Lower leg skin (tissue), 4 donors: ENCODE results near the gene LSG1. TPM values are rescaled to one million over a fixed set of nuclear protein-coding genes. Genes with fewer than 3 reads are reported as not detected.

Source experiments
- DNase-seq, 2 donors: peaks; one replicate each; pipeline ENCODE4 v3.0.0-alpha.2; 2019; ENCODE audit warnings: low spot score in 2 of 2
- H3K4me3 ChIP-seq: fragments of 200-600 bp; sonication (generic); 2 replicates; pipeline ENCODE4 v1.5.1; 2017; ENCODE audit warnings: mild to moderate bottlenecking, low read depth; ENCODE audit not compliant: poor library complexity, severe bottlenecking
- CTCF ChIP-seq, 3 donors: fragments of 450-650 bp; IDR thresholded peaks; one replicate each; pipeline ENCODE4 v1.5.1; 2016; ENCODE audit warnings: antibody characterized with exemption in 3 of 3, mild to moderate bottlenecking in 3 of 3, moderate library complexity in 2 of 3
- POLR2A ChIP-seq, 2 donors: fragments of 450-650 bp; IDR thresholded peaks; one replicate each; pipeline ENCODE4 v1.6.1; 2016 to 2017; ENCODE audit warnings: antibody characterized with exemption in 2 of 2, mild to moderate bottlenecking in 1 of 2, moderate library complexity in 1 of 2
- WGBS, 2 donors: methylation state at CpG; one replicate each; pipeline ENCODE4 v1.1.5; 2018; 5-methylcytosine and 5-hydroxymethylcytosine counted together
- intact Hi-C: fragments of 100-400 bp; cut with DNase I; formaldehyde crosslinking; loops from one replicate; pipeline ENCODE4 v1.15.0; 2023; ENCODE audit warnings: low total_unique reads
- total RNA-seq, 4 donors: library from RNA; depleted of rRNA; stranded (reverse); fragments of >200 nt; gene quantifications; one replicate each; pipeline ENCODE4 v1.1.0, GENCODE V29; 2016

The LSG1 gene
- total RNA-seq, 4 donors from 2014 or later, result 31.7 to 45.9 (median 38.9) TPM

- DNase-seq, result no peak
- intact Hi-C loops, result loop anchor here (5.0 kb wide), 1 partner anchor 425 kb away; no protein-coding TSS in a partner anchor
- WGBS, 2 donors, result 25 to 26% methylated on average over 4 of the region's 4 CpGs
- no peak overlapping the region for H3K4me3 ChIP-seq
- TF ChIP-seq POLR2A (IDR thresholded peaks at IDR 0.05) (no peak), CTCF (IDR thresholded peaks at IDR 0.05) (no peak)
These were observed 10.2 kb upstream of the LSG1 start for GRCh38 chr3:194682189-194682693.

DNA sequence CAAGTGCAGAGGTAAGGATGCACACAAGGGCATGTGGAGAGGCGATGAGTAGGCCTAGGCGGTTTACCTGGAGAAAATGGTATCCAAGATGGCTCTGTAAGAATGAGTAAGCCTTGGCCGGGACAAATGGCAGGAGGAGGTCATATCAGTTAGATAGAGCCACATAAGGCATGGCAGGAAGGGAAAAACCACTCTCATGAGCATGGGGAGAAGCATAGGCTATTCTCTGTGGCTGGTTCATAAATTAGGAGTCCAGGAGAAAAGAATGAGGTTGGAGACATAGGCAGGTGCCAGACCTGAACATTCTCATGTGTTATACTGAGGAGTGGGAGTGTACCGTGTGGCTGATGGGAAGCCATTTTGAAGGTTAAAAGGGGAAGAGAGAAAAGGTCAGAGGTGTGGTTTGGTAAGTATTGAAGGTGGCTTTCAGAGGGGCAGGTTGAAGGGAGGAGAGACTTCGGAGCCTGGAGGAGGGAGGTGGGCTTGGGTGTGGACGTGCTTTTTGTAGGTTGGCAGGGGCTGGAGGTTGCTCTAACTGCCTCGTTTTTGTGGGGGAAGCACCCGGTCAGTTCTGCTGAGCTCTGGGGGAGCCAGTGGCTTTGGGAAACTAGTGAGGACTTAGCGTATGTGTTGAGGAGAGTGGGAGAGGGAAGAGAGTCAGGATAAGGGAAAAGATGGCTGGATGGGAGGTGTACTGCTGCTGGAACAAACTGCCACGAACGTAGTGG lies 9.1 kb upstream of the LSG1 start:
- no peak overlapping the region for H3K4me3 ChIP-seq
- no peak for DNase-seq
- WGBS, 2 donors, result 78 to 88% methylated on average over 11 of the region's 11 CpGs
- no peak for TF ChIP-seq CTCF (IDR thresholded peaks at IDR 0.05)
- TF ChIP-seq POLR2A (IDR thresholded peaks at IDR 0.05), result no peak
- intact Hi-C loops, result loop anchor here (5.0 kb wide), 1 partner anchor 426 kb away; no protein-coding TSS in a partner anchor

DNA sequence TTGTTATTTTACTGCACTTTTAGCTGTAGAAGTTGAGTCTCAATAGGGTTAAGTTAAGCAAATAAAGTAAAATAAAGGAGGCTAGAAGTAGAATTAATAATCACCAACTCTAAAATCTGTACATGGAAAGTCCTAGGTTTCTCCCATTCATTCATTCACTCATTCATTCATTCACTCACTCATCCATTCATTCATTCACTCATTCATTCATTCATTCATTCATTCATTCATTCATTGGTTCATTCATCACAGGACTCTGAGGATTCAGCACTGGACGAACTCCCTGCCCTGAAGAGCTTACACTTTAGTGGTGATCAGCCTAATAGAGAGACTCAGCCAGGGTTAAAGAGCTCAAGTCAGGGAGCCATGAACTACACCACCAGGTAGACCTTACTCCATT lies 4.5 kb upstream of the LSG1 start:
- 87 to 89% methylated on average over 1 of the region's 1 CpG for WGBS, 2 donors
- DNase-seq, result no peak
- TF ChIP-seq POLR2A (IDR thresholded peaks at IDR 0.05), result no peak
- no peak for TF ChIP-seq CTCF (IDR thresholded peaks at IDR 0.05)
- intact Hi-C loops, result no loop called here
- no peak overlapping the region for H3K4me3 ChIP-seq

DNA sequence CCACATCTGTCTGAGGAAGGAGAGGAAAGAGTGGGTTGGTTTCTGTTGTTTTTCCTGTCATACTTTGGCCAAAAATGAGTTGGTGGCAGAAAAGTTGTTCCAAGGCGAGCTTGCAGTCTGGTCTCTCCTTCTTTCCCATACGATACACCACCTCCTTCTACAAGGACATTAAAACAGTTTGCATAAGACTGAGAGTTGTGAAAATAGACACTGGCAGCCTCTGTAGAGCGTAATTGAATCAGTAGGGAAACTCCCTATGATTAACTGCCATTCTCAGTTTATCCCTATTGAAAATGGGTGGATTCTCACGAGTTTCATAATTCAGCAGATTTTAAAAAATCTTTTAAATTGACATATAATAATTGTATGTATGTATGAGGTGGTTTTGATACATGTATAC lies 3.7 kb upstream of the LSG1 start:
- WGBS, 2 donors, result 23 to 24% methylated on average over 4 of the region's 4 CpGs
- H3K4me3 ChIP-seq, result no peak overlapping the region
- TF ChIP-seq CTCF (IDR thresholded peaks at IDR 0.05) (no peak), POLR2A (IDR thresholded peaks at IDR 0.05) (no peak)
- no peak for DNase-seq
- intact Hi-C loops, result no loop called here

- no peak overlapping the region for H3K4me3 ChIP-seq
- DNase-seq, result no peak
- TF ChIP-seq CTCF (IDR thresholded peaks at IDR 0.05) (no peak), POLR2A (IDR thresholded peaks at IDR 0.05) (no peak)
- WGBS, 2 donors, result 39 to 42% methylated on average over 12 of the region's 12 CpGs
- intact Hi-C loops, result no loop called here
These were observed 3.2 kb upstream of the LSG1 start for GRCh38 chr3:194675081-194675640.
